Measurements from ENCODE around the gene SPATA46.

DNA sequence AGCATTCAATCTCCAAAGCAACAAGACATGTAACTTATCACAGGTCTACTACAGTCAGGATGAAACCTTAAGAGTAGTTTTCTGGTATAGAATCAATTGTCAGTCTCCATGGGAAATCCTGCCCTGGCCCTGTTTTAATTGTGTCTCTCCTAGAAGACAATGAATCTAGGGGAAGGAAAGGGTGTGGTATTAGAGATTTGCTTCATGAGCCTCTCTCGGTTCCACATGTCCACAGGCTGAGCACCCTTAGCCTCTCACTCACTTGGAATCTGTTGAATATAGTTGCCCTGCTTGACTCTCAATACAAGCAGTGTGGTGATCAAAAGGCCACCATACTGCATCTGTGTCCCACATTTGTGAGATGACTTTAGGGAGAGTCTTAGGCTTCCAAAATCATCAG, 17.7 kb downstream of the SPATA46 start:
- TF ChIP-seq POLR2A (IDR thresholded peaks at IDR 0.05) (no peak), EP300 (IDR thresholded peaks at IDR 0.05) (no peak)
- TF ChIP-seq, protein P1, sequence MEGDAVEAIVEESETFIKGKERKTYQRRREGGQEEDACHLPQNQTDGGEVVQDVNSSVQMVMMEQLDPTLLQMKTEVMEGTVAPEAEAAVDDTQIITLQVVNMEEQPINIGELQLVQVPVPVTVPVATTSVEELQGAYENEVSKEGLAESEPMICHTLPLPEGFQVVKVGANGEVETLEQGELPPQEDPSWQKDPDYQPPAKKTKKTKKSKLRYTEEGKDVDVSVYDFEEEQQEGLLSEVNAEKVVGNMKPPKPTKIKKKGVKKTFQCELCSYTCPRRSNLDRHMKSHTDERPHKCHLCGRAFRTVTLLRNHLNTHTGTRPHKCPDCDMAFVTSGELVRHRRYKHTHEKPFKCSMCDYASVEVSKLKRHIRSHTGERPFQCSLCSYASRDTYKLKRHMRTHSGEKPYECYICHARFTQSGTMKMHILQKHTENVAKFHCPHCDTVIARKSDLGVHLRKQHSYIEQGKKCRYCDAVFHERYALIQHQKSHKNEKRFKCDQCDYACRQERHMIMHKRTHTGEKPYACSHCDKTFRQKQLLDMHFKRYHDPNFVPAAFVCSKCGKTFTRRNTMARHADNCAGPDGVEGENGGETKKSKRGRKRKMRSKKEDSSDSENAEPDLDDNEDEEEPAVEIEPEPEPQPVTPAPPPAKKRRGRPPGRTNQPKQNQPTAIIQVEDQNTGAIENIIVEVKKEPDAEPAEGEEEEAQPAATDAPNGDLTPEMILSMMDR (IDR thresholded peaks at IDR 0.05), result no peak
